GM19240 (cell line): Measurements from ENCODE around the gene GLI3.

Experiments
- DNase-seq: peaks from one replicate; pipeline ENCODE4 v3.0.0; 2011; ENCODE audit warnings: low spot score; ENCODE audit not compliant: insufficient read length

The GLI3 gene

GRCh38 chr7:42105554-42106358, 131.3 kb downstream of the GLI3 start:
- no peak for DNase-seq

DNA sequence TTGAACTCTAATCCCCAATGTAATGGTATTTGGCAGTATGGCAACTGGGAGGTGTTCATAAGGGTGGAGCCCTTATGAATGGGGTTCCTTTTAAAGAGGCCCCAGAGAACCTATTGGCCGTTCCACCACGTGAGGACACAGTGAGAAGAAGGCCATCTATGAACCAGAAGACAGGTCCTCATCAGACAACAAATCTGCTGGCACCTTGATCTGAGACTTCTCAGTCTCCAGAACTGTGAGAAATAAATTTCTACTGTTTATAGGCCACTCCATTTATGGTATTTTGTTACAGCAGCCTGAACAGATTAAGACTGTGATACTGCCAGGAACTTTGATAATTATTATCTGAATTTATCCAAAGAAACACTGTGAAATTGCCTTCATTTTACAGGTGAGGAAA, 132.3 kb downstream of the GLI3 start:
- no peak for DNase-seq

GRCh38 chr7:42104231-42104630, 132.8 kb downstream of the GLI3 start:
- no peak for DNase-seq

DNA sequence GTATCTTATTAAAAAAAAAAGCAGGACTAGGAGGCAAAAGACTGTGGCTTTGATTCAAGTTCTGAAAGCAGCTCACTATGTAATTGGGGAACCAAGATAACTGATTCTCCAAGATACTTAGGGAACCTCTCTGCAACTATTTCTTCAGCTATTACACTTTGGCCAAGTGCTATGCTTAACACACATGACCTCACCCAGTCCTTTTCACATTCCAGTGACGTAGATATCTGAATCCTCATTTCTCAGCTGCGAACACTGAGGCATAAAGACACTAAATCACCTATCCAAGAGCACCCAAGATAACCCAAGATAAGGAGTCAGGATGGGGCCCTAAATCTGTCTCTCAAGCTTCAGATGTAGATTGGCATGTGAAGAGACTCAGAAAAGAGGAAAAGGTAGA, 133.6 kb downstream of the GLI3 start:
- DNase-seq = no peak

GRCh38 chr7:42103020-42103419, 134.0 kb downstream of the GLI3 start:
- no peak for DNase-seq

GRCh38 chr7:42102301-42102700, 134.7 kb downstream of the GLI3 start:
- no peak for DNase-seq

- DNase-seq = no peak
Observed at GRCh38 chr7:42100156-42100508, 136.9 kb downstream of the GLI3 start.

- no peak for DNase-seq
Observed at GRCh38 chr7:42099470-42100155, 137.4 kb downstream of the GLI3 start.

DNA sequence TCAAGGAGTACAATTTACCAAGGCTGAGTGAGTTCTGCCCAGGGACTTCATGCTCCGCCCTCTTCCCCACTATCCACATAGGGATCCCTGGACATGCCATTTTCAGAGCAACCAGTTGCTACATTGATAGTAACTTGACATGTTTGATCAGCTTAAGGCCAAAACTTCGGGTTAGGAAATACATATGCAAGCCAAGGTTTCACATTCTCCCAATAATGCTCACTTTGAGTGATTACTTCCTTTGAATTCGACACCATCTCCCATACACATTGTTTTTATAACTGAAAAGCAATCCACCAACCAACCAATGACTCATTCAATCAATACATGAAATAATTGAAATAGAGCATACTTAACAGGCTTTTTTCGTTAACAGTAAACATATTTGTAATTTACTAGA, 137.9 kb downstream of the GLI3 start:
- DNase-seq = no peak

DNA sequence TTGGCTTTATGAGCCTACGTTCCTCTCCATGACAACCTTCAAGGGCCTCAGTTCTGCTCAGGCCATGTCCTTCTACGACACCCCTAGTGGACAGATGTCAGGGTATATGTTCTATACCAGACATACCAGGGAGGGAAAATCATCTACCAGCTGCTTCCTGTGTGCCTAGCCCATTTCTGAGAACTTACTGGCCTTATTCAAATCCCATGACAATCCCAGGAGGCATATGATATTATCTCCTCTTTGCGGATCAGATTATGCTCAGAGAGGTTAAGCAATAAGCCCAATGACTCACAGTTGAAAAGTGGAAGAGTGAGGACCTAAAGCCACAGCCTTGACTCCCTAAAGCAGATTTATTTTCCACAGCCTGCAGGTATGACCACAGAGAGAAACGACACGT, 139.3 kb downstream of the GLI3 start:
- DNase-seq = no peak

- no peak for DNase-seq
Observed at GRCh38 chr7:42096681-42097561, 140.1 kb downstream of the GLI3 start.

DNA sequence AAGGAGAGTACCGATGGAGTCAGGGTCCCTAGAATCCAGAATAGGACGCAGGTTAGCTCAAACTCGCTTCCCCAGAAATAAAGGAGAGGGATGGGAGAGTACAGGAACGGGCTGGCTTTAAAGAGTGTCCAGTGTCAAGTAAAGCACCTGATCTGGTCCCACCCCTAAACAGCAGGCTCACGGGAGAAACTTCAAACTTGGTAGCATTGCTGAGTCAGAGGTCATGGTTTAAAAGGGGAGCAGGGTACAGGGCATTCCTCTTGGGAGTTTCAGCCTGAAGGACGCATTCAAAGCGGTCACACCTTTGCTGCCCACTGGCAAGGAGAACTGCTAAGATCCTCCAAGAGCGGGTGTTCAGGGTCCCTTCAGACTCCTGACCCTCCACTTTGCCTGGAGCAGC, 140.7 kb downstream of the GLI3 start:
- DNase-seq = no peak

DNA sequence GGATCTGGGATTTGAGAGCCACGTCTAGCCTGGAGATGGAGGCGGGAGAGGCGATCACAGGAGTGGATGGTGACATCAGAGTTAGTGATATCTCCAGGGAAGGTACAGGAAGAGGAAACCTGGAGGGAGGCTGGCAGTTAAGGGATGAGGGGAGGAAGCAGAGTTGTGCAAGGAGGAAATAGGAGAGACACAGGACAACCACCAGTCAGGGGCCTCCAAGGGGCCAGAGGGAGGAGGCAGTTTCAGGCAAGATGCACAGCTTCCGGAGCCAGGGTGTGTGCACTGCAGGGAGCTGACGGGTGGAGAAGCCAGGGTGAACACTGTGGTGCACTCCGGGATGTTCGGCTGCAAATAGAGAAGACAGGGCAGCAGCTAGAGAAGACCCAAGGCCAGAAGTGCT, 141.2 kb downstream of the GLI3 start:
- DNase-seq = no peak

GRCh38 chr7:42093349-42093905, 143.6 kb downstream of the GLI3 start:
- no peak for DNase-seq

GRCh38 chr7:42091461-42092291, 145.3 kb downstream of the GLI3 start:
- DNase-seq = no peak

DNA sequence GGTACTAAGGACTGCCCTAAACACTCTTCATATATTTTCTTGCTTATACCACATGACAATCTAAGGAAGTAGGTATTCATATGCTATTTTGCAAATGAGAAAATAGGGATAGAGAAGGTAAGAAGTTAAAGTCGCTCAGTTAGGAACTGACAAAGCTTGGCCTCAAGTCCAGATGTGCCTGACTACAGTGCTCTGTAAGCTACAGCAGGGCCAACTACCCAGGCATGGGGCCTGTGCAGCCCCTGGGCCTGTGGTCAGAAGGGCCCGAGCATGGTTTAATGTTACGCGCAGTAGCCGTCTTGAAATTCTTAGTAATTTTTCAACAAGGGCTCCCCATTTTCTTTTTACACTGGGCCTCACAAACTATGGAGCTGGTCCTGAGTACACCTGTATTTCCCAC, 146.2 kb downstream of the GLI3 start:
- DNase-seq = no peak

DNA sequence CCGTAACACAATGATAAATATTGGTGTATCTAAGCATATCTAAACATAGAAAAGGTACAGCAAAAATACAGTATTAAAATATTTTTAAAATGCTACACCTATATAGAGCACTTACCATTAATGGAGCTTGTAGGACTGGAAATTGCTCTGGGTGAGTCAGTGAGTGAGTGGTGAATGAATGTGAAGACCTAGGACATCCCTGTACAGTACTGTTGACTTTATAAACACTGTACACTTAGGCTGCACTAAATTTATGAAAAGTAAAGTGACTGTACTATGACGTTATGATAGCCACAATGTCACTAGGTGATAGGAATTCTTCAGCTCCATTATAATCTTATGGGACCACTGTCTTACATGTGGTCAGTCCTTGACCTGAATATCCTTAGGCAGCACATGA, 147.0 kb downstream of the GLI3 start:
- no peak for DNase-seq

GRCh38 chr7:42087616-42088015, 149.4 kb downstream of the GLI3 start:
- no peak for DNase-seq

- DNase-seq = no peak
Observed at GRCh38 chr7:42085531-42085930, 151.5 kb downstream of the GLI3 start.

DNA sequence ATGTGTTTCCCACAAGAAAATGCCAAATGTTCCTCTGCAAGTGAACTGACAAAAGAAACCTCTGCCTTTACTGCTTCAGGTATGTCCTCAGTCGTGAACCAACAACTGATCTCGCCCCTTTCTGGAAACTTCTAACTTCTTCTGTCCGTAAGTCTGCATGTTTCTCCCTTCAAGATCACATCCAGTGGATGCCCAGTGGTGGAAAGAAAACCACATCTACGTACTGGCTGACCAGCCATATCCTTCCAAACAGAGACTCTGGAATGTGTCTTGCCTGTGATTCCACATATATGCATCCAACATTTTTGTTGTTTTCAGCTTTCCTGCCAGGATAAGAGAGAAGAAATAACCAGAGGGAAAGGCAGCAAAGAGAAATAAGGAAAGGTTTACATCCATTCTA, 152.7 kb downstream of the GLI3 start:
- no peak for DNase-seq

DNA sequence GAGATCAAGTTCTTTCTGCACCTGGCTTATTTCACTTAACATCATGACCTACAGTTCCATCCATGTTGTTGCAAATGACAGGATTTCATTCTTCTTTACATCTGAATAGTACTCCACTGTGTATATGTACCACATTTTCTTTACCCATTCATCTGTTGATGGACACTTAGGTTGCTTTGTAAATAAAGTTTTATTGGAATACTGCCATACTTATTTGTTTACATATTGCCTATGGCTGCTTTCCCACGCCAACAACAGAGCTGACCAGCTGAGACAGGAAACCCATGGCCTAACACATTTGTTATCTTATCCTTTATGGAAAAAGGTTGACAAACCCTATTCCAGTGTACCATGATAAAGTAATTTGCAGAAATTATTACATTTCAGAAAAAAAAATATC, 153.7 kb downstream of the GLI3 start:
- no peak for DNase-seq
